GM12878 (cell line): ENCODE data around the gene SLC25A44.

Experiments used
- CHD1 ChIP-seq: IDR thresholded peaks from 2 replicates; pipeline ENCODE4 v1.6.1; 2012; ENCODE audit warnings: low read depth, low read length, improper control_type of control experiment
- CREB1 ChIP-seq: IDR thresholded peaks from 2 replicates; pipeline ENCODE4 v1.6.1; 2012; ENCODE audit warnings: low read depth, mild to moderate bottlenecking, inconsistent platforms
- JUNB ChIP-seq: IDR thresholded peaks from 2 replicates; pipeline ENCODE4 v1.6.1; 2016; ENCODE audit warnings: antibody characterized with exemption, mild to moderate bottlenecking

- TF ChIP-seq CREB1 (no peak), JUNB (no peak), CHD1 (no peak)
Measured at GRCh38 chr1:156149374-156150332, 44.3 kb upstream of the SLC25A44 start.
